Hippocampal formation (tissue), 2 donors: ENCODE measurements around the gene NECAB2.

ENCODE experiments used
- DNase-seq, 2 donors: peaks; one replicate each; lab custom pipeline; 2025; lab: John Stamatoyannopoulos, UW

NECAB2 gene

DNA sequence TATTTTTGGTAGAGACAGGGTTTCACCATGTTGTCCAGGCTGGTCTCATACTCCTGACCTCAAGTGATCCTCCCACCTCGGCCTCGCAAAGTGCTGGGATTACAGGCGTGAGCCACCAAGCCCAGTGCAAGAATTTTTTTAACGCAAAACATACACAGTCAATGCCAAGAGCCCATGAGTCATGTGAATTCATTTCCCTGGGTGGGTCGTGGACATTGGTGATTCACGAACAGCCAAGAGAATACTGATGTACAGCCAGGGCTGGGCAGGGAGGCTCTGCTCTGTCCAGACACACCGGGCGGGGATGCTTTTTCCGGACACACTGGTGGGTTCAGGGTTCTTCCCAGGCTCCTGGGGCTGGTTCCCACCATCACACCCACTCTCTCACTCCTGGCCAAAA, 56.8 kb downstream of the NECAB2 start:
- DNase-seq, result no peak

DNA sequence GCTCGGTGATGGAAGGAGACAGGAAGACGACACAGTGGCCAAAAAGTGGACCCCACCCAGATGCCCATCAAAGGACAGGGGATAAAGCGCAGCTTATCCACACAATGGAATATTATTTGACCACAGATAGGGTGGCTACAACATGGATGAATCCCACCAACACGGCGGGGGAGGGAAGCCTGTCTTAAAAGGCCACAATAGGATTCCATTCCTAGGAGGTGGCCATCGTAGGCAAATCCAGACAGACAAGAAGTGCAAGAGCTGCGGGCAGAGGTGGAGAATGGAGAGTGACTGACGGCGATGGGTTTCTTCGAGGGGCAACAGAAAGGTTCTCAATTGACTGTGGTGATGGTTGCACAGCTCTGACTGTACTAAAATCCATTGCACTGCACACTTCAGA, 58.6 kb downstream of the NECAB2 start:
- no peak for DNase-seq

DNA sequence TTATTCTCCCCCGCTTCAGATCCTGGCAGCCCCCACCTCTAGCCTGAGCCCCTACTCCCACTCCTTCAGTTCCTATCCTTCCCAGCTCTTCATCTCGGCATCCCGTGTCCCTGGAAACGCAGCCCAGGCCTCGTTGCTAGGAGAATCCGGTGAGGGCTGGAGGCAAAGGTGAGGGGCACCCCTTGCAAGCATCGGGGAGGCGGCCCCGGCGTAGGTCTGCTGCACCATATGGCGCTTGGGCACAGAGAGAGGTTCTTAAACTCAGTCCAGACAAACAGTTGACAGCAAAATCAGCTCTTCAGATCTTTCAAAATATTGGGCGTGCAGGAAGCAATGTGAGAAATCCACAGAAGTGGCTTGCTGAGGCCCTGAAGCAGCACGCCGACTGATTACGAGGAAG, 59.6 kb downstream of the NECAB2 start:
- DNase-seq, result no peak

DNA sequence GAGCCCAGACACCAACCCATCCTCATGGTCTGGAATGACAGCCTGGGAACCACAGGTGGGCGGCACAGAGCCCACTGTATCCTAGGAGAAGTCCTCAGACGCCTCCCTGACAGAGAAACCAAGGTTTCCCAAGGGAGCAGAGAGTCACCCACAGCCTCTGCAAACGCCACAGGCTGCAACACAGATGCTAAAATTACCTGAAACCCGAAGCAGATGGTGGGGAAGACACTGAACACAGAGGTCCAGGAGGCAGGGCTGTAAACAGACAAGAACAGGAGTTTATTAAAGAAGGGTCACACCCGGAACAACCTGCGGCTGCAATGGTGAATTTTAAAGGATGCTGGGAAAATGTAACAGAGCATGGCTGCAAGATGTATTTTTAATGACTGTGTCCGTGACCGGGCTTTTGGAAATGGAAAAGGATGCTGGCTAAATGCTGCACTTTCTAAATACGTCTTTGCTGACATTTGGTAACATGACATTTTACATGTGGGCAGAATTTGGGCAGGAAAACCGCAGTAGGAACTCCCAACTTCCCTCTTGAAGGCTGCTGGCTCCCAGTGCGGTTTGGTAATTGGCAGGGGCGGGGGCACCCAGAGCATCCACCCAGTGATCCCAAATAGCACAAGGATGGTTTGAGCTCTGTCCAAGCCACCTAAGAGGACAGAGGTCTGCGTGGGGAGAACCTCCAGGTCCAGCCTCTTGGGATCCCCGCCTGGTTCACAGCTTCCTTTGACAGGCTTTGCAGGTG, 61.4 kb downstream of the NECAB2 start:
- no peak for DNase-seq

DNA sequence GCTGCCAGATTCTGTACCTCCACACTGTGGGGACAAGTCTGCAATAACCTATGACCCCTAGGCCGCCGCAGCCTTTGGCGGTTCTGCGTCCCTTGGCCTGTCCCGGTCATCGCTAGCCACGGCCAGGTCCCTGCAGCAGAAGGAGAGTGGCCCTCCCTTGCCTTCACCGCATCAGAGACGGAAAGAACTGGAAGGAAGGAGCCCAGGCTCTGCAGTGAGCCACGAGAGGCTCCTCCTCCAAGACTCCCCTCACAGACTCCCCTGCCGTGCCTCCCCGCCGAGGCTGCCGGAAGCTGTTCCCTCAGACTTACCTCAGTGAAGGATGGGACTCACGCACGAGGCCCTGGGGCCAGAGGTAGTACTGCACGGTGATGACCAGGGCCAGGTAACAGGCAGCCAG, 63.5 kb downstream of the NECAB2 start:
- no peak for DNase-seq

DNA sequence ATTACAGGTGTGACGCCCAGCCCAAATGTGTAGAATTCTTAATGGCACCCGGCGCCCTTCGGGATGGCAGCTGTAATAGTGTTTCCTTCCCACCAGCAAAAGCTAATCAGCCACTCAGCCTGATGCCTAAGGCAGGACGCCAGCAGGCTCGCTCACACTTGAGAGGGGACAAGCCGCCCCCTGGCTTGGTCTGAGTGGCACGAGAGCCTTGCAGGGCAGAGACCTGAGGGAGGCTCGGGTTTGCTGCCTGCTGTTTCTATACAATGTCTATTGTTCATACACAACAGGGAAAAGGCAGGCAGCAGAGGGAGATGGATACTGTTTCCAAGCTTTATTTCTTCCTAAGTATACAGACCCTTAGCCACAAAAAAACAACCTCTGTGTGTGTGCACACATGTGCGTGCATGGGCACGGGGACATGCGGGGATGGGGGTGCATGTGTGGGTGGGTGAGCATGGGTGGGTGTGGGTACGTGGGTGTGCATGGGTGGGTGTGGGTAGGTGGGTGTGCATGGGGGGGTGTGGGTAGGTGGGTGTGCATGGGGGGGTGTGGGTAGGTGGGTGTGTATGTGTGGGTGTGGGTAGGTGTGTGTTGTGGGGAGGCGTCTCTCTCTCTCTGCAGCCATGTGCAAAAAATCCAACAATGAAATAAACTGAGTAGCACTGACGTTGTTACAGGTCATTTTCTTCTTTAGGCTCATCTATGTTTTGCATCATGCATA, 64.6 kb downstream of the NECAB2 start:
- DNase-seq, result no peak

DNA sequence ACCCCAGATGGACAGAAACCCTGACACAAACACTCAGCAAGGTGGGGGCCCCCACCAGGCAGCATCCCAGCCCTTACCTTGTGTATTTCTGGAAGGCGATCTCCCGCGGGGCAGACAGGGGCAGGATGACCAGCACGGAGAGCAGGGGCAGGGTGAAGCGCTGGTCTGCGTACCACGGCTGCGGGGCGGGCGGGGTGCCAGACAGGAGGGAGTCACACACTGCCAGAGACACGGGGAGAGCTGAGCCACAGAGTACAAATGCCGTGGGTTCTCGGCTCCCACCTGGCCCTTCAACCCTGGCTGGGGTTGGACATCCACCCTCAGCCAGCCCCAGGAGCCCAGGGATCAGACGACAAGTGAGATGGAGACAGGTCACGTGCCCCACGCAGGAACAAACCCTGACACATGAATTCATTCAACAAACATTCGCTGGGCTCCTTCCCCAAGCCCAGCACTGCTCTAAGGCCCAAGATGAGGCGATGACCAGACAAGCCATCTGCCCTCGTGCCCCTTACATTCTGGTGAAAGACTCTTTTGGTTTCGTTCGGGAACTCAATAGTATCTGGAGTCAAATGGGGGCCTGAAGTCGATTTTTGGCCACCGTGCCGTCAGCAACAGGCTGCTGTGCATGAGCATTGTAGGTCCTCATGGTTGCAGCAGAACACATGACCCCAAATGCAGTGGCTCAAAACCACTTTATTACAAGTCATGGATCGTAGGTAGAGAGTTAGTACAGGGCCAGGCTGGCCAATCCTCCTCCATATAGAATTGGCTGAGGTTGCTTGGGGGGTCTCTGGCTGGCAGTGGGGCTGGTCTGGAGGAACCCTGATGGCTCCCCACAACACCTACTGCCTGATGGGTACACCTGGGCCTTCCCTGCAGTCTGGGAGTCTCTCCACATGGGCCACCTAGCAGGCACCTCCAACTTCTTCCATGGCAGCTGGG, 65.5 kb downstream of the NECAB2 start:
- DNase-seq, result no peak

DNA sequence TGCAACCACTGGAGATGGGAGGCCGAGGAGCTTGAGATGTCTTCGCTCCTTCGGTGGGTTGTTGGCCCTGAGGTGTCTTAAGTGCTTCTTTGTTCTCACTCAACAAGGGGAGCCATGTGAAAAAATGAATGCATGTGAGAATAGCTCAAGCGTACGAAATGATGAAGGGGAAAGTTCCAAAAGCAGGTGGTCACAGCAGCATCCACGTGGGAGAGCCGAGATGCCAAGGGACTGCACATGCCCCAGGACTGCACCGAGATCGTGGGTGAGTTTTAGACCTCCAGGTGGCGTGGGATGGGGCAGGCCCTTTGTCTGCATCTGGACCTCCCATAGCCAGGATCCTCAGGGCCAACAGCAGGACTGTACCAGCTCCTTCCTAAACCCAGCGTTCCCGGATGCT, 66.5 kb downstream of the NECAB2 start:
- no peak for DNase-seq

DNA sequence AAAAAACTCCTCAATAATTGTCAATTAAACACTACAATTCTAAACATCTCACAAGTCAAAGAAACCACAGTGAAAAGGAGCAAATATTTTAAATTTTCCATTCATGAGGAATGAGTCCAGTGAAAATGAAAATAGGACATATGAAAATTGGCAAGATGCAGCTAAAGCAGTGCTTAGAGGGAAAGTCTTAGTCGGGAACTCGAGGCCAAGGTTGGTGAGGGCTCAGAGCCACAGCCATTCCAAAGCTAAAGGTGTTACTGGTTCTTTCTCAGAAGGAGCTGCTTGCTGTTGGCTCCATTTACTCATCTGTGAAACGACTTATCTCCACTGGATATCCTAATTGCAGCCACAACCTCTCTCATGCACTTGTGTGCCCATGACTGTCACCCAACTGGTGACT, 68.1 kb downstream of the NECAB2 start:
- DNase-seq, result no peak

DNA sequence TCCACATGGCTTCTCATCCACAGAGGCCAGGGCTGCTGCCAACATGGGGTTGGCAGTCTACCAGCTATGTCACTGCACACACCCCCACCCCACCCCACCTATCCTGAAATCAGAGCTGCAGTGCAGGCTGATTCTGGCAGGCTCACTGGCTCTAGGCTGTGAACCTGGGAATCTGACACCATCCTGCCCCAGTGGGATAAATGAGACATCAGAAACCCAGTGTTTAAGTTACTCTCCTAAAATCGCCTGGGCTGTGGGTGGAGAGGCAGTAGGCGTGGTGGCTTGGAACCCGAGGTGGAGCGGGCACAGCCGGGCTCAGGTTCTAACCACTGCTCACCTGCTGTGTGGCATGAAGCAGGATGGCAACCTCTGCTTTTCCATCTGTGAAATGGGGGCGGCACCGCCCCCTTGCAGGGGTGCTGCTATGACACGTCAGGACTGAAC, 69.0 kb downstream of the NECAB2 start:
- DNase-seq, result no peak

DNA sequence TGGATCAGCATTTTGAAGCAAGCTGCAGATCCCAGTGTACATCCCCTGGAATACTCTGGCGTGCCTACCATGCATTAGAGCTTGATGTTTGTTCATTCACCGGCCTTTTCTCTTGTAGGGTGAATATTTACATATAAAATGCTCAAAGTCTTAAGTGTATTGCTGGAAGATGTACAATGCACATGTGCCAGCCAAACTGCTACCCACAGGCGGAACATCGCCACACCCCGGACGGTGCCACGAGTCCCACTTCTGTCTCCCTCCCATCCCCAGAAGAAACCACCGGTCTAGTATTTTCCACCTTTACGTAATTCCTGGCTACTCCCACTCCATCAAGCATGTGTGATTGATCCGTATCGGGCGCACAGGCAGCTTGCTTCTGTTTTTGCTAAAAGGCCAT, 70.4 kb downstream of the NECAB2 start:
- DNase-seq, result no peak

DNA sequence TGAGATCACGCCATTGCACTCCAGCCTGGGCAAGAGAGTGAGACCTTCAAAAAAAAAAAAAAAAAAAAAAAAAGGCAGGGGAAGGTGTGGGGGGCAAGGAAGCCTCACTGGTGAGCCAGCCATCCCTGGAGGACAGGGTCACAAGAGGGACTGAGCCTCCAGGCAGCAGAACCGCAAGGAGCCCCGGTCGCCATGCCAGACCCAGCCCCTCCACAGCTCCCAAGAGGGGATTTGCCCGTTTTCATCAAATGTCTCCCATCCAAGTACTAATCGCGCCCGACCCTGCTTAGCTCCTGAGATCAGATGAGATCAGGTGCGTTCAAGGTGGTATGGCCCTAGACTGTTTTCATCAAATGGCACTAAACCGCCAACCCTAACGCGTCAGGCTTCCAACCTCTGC, 71.7 kb downstream of the NECAB2 start:
- DNase-seq, result no peak

DNA sequence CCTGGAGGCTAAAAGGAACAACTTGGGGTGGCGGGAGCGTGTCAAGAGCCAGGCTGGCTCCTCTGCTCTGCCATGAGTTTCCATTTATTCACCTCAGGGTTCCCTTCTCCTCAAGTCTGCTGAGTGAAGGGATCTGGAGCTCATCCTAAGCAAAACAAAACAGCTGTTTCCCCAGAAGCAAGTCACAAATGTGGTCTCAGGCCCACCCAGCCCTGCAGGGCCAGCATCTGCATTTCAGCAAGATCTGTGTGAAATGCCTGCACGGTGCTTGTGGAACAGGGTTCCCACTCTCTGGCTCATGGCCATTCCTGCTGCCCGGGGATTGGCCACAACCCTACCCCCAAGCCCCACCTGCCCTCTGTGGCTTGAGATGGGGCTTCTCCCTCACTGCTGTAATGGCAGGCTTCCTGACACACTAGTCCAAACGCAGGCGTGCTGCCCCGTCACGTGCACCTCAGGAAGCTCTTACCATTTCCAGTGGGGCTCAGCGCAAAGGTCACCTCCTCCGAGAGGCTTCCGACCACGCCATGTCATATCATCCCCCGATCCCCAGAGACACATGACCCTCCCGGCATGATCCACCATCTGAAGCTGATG, 72.3 kb downstream of the NECAB2 start:
- DNase-seq, result no peak

DNA sequence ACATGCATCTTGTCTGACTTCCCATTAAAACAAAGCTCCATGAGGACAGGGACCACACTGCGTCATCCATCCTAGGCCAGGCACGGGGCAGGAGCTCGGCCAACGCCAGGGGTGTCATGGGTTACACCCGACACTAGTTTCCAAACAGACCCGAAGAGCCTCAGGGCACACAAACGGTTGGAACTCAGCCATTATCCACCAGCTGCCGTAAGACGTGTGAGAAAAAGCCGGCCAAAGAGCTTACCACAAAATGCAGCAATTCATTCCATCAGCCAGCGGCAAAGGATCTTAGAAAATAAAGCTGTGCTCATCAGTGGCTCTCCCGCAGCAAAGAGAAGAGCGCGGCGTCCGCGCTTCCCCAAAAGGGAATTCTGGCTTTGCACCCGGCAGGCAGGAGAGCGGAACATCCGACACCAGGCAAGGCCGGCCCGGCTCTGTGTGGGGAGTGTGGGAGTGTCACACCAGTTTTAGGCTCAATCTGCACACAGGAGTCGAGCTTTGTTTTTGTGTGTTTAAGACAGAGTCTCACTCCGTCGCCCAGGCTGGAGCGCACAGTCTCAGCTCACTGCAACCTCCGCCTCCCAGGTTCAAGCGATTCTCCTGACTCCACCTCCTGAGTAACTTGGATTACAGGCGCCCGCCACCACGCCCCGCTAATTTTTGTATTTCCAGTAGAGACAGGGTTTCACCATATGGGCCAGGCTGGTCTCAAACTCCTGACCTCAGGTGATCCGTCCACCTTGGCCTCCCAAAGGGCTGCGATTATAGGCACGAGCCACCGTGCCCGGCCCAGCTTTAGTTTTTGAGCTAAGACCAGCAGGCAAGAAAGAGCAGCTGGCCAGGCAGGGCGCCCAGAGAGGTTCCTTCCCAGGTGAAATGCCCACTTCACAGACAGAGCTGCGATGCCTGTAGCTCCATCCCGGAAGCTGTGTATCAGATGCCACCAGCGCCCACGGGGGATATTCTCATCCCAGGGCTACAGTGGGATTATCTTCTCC, 73.1 kb downstream of the NECAB2 start:
- no peak for DNase-seq

DNA sequence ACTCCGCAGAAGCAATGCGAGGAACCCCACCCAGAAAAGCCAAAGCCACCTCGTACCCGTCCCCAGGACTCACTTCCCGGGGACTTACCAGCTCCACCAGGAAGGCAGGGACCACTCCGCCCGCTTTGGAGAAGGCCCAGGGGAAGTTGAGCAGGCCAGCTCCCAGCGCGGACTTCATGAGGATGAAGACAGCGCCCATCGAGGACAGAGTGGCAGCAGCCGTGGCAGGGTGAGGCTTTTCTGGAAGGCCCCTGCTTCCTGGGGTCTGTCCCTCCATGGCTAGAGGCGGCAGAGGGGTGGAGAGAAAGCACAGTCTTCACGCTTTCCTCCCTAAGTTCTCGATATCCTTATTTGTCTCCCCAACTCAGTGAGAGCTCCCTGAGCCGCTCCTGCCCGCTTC, 73.8 kb downstream of the NECAB2 start:
- DNase-seq, result no peak

DNA sequence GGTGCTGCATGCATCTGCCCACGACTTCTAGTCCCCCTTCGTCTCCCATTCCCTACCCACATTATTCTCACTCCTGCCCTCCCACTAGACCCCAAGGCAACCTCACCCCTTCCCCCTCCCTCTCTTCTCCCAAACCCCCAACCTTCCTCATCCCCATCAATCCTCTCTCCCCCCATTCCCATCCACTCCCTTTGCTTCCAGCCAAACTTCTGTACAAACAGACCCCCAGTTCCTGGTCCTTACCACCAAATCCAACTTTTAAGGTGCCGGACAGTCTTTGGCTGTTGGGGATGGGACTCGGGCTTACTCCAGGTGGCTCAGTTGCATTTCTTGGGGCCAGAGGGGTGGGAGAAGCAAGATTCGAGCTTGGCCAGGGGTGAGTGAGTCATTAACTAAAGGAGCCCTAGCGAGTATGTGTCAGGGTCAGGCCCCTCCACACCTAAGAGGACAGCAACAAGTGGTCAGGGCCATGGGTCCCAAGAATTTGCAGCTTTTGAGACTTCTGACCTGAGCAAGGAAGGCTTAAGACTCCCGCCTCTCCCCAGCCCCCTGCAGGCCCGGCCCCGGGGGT, 74.3 kb downstream of the NECAB2 start, which contains the start of gene SLC38A8:
Gene SLC38A8, minus strand, starts transcription at position 488 of the 571 bp plus-strand sequence. CDS start 638 bp downstream, outside the sequence.
- DNase-seq, result no peak

DNA sequence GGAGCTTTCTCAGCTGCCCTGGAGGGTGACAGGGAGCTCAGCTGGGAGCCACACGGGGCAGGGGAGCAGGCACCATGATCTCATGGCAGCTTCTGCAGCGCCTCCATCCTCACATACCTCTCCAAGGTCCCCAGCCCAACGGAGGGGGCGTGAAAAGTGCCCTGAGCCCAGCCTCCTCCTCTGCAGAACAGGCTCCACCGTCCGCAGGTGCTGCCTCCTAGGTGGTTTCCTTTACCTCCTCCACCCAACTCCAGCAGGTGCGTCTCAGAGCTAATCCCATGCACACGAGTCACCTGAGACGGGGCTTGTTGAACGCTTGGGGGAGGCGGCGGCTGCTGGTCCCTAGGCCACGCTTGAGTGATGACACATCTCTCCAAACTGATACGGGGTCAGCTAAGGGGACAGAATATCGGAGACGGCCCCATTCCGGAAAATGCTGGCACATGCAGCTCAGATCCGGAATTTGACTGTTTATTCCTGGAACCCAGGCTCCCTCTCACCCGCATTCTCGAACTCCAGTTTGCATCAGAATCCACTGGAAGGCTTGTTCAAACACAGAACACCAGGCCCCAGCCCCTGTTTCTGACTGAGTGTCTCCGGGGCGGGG, 74.9 kb downstream of the NECAB2 start:
- DNase-seq, result no peak

DNA sequence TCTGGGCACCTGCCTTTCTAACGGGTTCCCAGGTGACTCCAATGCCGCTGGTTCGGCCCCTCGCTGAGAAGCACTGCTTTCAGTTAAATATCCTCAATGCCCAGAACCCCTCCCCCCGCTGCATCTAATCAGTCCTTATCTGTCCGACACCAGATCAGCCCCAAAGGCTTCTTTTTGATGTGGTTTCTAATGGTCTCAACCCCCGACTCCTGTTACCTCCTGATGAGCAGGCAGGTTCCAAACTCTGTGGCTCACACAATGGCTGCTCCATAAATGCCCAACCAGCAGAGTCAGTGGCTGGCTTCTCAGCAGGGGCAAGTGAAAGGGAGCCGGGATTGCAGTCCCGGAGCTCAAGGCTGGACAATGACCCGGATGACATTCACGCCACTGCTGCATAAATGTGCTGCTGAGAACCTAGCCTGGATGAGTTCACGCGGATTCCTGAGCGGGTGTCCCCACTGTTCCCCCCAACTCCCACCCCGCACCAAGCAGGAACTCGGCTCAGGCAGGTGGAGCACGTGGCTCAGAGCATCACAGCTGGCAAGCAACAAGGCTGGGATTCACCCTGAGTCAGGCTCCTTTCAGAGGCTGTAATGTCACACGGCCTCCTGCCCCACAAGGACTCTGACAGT, 75.6 kb downstream of the NECAB2 start:
- DNase-seq, result no peak

DNA sequence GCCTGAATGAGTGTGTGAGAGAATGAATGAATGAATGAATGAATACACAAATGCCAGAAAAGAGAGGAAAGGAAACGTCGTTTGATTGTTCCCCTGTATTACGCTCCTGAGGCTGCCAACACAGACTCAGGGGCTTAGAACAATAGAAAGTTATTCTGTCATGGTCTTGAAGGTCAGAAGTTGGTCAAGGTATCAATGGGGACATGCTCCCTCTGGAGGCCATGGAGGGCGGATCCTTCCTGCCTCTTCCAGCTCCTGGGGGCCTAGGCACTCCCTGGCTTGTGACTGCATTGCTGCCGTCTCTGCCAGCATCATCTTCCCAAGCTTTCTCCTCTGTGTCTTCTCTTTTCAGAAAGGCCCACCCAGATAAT, 76.1 kb downstream of the NECAB2 start:
- DNase-seq, result no peak
